ENCODE measurements around the gene ADGRL1.
"Not testable (repeated sequence)": the region's sequence is repeated elsewhere in the genome, so short reads cannot be mapped to it uniquely, and the experiment has no call there.

DNA sequence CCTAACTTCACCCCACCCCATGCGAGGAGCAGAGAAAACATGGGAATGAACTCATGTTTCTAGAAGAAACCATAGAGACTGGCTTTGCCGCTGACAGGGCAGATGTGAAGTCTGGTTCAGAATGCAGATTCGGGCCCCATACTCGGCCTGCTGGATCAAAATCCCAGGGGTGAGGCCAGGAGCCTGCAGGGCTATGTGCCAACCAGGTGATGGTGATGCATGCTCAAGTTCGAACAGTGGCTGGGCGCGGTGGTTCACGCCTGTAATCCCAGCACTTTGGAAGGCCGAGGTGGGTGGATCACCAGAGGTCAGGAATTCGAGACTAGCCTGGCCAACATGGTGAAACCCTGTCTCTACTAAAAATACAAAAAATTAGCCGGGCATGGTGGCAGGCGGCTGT lies 24.8 kb downstream of the ADGRL1 start:
- TF ChIP-seq, protein P1, sequence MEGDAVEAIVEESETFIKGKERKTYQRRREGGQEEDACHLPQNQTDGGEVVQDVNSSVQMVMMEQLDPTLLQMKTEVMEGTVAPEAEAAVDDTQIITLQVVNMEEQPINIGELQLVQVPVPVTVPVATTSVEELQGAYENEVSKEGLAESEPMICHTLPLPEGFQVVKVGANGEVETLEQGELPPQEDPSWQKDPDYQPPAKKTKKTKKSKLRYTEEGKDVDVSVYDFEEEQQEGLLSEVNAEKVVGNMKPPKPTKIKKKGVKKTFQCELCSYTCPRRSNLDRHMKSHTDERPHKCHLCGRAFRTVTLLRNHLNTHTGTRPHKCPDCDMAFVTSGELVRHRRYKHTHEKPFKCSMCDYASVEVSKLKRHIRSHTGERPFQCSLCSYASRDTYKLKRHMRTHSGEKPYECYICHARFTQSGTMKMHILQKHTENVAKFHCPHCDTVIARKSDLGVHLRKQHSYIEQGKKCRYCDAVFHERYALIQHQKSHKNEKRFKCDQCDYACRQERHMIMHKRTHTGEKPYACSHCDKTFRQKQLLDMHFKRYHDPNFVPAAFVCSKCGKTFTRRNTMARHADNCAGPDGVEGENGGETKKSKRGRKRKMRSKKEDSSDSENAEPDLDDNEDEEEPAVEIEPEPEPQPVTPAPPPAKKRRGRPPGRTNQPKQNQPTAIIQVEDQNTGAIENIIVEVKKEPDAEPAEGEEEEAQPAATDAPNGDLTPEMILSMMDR (IDR thresholded peaks at IDR 0.05) = not testable (repeated sequence)
- not testable (repeated sequence) for TF ChIP-seq POLR2A (IDR thresholded peaks at IDR 0.05)

Data from right lobe of liver (tissue), 4 donors.